ENCODE results near the gene RGPD8.
"Not testable (repeated sequence)": the region's sequence is repeated elsewhere in the genome, so short reads cannot be mapped to it uniquely, and the experiment has no call there.

GRCh38 chr2:112435716-112436431 is 2.4 kb upstream of the RGPD8 start:
- TF ChIP-seq, protein P1, sequence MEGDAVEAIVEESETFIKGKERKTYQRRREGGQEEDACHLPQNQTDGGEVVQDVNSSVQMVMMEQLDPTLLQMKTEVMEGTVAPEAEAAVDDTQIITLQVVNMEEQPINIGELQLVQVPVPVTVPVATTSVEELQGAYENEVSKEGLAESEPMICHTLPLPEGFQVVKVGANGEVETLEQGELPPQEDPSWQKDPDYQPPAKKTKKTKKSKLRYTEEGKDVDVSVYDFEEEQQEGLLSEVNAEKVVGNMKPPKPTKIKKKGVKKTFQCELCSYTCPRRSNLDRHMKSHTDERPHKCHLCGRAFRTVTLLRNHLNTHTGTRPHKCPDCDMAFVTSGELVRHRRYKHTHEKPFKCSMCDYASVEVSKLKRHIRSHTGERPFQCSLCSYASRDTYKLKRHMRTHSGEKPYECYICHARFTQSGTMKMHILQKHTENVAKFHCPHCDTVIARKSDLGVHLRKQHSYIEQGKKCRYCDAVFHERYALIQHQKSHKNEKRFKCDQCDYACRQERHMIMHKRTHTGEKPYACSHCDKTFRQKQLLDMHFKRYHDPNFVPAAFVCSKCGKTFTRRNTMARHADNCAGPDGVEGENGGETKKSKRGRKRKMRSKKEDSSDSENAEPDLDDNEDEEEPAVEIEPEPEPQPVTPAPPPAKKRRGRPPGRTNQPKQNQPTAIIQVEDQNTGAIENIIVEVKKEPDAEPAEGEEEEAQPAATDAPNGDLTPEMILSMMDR (IDR thresholded peaks at IDR 0.05), result not testable (repeated sequence)
- TF ChIP-seq ZFX (IDR thresholded peaks at IDR 0.05; ENCODE audit: borderline replicate concordance), result not testable (repeated sequence)
